CD4-positive, alpha-beta T cell treated with Interleukin-17A for 4 hours (primary cell): ENCODE measurements around the gene ITK.

Source experiments
- DNase-seq: peaks from one replicate; pipeline ENCODE4 v3.0.0-alpha.2; 2020; ENCODE audit warnings: mixed read lengths

ITK gene

DNA sequence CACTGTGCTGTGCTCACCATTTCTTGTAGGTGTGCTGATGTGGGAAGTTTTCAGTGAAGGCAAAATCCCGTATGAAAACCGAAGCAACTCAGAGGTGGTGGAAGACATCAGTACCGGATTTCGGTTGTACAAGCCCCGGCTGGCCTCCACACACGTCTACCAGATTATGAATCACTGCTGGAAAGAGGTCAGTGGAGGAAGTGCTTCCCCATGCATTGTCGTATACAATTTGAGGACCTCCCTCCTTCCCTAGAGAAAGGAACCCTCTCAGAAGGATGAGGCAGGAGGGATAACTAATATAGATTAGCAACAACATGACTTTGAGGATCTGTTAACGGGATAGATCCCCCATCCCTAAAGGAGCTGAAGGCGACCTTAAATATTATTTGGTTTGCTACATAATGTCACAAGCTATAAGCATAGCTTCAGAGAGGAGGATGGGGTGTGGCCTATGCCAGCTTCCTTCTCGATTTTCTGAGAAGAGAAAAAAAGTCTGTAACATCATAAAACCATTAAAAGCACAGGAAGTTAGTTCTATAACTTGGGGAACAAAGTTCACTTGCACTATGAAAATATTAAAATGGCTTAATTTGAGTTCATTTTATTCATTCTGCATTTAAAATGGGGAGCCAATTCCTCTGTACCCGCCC, 68.3 kb downstream of the ITK start:
- peak; percentile 67 for DNase-seq

DNA sequence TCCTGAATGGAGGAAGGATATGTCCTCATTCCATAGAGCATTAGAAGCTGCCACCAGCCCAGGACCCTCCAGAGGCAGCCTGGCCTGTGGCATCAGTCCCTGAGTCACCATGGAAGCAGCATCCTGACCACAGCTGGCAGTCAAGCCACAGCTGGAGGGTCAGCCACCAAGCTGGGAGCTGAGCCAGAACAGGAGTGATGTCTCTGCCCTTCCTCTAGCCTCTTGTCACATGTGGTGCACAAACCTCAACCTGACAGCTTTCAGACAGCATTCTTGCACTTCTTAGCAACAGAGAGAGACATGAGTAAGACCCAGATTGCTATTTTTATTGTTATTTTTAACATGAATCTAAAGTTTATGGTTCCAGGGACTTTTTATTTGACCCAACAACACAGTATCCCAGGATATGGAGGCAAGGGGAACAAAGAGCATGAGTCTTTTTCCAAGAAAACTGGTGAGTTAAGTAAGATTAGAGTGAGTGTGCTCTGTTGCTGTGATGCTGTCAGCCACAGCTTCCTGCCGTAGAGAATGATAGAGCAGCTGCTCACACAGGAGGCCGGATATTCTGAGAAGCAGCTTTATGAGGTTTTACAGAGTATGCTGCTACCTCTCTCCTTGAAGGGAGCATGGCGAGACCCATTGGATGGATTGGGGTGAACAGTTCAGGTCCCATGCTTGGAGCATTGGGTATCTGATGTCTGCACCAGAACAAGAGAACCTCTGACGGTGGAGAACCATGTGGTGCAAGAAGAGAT, 72.2 kb downstream of the ITK start:
- DNase-seq = peak; percentile 64

DNA sequence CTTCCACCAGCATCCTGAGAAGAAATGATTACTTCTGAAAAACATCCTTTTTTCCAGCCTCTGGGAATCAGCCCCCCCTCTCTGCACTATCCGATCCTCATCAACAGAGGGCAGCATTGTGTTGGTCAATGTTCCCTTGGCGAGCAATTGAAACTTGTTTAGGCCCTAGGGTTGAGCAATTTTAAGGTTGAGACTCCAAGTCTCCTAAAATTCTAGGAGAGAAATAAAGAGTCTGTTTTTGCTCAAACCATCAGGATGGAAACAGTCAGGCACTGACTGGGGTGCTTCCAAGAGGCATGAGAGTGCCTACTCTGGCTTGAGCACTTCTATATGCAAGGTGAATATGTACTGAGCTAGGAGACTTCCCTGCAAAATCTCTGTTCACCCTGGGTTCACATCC, 72.9 kb downstream of the ITK start:
- peak; percentile 32 for DNase-seq

DNA sequence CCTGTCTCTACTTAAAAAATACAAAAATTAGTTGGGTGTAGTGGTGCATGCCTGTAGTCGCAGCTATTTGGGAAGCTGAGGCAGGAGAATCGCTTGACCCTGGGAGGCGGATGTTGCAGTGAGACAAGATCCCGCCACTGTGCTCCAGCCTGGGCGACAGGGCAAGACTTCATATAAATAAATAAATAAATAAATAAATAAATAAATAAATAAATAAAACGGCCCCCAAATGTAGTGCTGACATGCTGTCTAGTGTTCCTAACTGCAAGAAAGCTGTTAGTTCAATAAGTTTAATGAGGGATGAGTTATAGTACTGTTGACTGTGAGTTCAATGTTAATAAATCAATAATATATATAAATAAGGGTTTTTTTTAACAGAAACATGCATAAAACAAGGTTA, 77.8 kb downstream of the ITK start:
- DNase-seq = no peak

GRCh38 chr5:157259699-157260098, 79.1 kb downstream of the ITK start:
- DNase-seq = no peak

DNA sequence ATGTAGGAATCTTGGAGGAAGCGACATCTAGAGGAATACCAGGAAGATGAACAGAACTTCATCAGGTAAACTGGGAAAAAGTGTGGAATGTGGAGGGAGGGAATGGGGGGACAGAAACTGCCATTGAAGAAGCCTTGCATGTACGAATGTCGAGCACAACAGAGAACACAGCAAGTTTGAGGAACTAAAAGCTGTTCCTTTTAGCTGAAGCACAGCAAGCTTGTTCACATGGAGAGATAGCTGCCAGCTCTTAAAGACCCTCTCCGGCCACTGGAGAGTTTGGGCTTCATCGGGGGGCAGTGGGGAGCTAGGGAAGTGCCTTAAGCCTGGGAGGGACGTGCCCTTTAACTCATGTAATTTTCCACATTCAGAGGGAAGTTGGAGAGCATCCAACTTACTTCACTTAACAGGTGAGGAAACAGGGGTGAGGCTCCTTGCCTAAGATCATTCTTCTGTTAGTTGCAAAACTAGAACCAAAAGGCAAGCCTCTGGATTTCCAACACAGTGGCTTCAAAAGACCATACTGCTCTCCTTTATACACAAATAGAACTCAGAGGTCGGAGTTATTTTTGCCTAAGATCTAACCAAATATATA, 83.0 kb downstream of the ITK start:
- DNase-seq = no peak

- DNase-seq = peak; percentile 89
Observed at GRCh38 chr5:157265714-157266285, 85.2 kb downstream of the ITK start, which contains the start of gene CYFIP2. TSS of gene CYFIP2 (plus strand) at chr5:157266123. CDS start at chr5:157285362, 19,239 bp downstream.

- DNase-seq = peak; percentile 64
Observed at GRCh38 chr5:157266286-157267007, 85.8 kb downstream of the ITK start.

DNA sequence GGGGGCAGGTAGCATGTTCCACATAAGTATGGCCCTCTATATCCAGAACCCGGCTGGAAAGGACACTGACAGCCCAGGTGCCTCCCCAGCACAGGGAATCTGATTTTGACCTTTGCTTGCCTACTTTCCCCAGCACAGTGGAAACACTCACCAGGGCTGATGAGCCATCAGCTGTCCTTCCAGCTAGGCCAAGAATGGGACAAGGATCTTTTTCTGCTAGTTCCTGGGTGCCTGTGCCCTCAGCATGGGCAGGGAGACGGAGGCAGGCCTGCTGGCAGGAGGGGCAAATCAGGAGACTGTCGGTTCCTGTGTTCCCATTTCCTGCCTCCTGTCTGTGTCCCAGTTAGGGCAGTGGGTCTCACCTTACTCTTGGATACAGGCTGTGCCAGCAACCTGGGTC, 86.4 kb downstream of the ITK start:
- DNase-seq = no peak

GRCh38 chr5:157267761-157268480, 87.3 kb downstream of the ITK start:
- DNase-seq = no peak

- peak; percentile 45 for DNase-seq
Observed at GRCh38 chr5:157269165-157269671, 88.6 kb downstream of the ITK start.

DNA sequence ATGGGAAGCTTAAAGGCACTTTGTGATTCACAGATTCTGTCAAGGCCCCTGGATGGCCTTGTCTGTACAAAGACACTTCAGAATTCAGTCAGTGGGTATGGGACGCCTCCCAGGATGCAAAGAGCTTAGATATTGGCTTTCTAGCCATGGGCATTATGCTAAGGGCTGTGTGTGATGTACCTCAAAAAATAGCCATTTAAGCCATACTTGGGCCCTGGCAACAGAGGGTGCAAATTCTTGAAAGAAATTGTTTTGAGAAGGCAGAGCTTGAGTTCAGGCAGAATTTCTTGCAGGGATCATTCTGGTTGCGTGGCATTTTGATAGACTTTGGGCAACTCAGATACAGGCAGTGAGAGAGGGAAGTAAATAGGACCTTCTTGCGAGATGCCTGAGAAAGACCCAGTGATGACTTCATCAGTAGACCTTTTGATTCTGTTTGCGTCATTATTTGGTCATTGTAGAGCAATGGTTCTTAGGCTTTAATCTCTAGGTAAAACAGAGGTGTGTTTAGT, 89.2 kb downstream of the ITK start:
- no peak for DNase-seq

GRCh38 chr5:157270771-157271170, 90.1 kb downstream of the ITK start:
- no peak for DNase-seq

DNA sequence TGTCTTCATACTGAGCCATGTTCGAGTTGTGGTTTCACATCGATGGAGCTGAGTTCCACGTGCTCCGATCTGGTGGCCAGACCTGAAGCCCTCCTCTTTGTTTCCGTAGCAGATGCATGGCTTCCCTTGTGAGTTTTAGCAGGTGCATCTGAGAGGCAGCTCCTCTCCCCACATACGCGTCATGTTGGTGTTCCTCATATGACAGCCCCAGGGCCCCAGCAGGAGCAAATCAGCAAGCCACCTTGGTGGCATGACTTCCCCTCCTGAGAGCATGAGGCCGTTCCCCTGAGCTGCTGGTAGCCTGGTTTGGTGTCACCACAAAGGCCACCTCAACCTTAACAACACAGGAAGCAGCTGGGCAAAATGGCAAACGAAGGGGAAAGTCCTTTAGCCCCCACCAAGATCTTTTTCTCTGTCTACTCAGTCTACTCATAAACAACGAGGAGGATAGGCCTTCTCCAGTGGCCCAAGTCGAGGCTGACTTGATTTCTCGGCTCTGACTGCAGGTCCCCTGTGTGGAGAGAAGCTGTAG, 91.2 kb downstream of the ITK start:
- DNase-seq = peak; percentile 86

DNA sequence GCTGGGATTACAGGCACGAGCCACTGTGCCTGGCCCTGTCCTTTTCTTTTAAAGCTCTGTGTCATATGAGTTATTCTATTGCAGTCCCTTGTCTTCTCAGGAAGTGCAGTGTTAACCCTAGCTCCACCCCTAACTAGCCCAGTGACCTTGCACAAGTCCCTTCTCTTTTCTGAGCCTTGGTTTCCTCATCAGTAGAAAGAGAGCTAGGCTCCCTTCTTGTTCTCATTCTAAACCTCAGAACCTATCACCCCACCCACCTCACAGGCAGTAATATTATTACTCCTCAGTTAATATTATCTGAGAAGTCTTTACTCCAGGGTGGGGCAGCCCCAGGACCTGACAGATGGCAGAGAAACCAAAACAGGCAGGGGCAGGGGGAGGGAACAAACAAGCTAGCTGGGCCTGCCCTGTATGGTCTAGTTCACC, 92.5 kb downstream of the ITK start:
- peak; percentile 27 for DNase-seq

- no peak for DNase-seq
Observed at GRCh38 chr5:157275403-157275802, 94.8 kb downstream of the ITK start.

DNA sequence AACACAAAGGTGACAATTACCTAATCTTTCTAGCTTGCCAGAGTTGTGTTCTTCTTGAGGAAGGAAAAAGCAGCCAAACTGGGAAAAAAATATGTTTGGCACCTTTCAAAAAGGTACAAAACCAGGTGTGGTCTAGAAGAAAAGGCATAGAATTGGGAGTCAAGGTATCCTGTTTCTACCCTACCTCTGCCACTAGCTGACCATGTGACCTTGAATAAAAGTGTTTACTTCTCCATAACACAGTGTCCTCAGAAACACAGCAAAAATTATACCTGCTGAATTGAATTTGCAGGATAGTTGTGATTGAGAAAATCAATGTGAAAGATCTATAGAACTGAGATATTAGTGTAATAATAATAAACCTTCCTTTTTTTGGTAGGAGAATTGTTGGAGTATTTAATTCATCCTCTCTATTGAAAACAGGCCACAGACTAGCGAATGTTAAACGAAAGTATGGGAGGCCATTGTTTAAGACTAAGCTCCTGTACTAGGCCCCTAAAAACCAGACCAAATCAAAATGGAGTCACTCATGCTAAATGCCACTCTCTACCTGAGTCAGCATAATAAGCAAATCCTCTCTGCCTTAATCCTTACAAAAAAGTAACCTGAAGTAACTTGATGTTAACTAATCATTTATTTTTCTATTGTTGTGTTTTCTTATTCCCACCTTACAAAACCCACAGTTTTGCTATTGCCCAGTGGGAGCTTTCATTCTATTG, 97.8 kb downstream of the ITK start:
- no peak for DNase-seq

DNA sequence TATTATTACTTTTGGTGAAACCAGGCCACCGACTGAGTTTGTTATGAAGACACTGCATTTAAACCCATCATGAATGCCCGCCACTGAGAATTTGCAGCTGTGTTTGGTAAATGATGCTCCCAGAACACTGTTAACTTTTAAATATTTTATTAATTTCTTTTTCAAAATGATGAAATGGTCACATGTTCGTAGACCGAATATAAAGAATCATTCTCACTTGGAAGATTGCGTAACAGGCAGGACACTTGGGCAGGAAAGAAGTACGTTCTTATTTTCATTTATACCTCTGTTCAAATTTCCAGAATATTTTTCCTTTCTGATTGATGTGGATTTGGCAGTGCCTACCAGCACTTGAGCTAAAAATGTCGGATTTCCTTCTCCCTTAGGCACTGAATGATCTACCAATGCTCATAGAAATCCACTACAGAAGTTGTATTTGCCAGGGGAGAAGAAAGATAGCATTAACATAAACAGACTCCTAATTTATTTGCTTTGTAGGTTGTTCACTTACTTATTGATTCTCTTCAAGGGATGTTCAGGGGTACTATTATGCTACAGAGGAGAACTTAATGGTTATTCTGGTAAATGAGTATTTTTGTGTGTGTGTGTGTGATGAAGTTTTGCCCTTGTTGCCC, 99.1 kb downstream of the ITK start:
- no peak for DNase-seq

- DNase-seq = no peak
Observed at GRCh38 chr5:157280927-157281326, 100.3 kb downstream of the ITK start.

DNA sequence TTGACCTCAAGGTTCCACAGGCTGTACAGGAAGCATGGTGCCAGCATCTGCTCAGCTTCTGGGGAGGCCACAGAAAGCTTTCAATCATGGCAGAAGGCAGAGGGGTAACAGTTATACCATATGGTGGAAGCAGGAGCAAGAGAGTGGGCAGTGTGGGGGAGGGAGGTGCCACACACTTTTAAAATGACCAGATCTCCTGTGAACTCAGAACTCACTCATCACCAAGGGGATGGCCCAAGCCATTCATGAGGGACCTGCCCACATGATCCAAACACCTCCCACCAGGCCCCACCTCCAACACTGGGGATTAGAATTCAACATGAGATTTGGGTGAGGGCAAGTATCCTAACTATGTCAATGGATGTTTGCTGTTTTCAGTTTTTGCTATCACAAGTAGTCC, 101.5 kb downstream of the ITK start:
- no peak for DNase-seq
